ENCODE measurements around the gene USP2. TPM values are rescaled to one million over a fixed set of nuclear protein-coding genes. Genes with fewer than 3 reads are reported as not detected.

Gene USP2
- total and polyA plus RNA-seq, 2 of the 4 experiments (the other 2 are of a cell fraction) = 0.18 to 0.79 TPM

DNA sequence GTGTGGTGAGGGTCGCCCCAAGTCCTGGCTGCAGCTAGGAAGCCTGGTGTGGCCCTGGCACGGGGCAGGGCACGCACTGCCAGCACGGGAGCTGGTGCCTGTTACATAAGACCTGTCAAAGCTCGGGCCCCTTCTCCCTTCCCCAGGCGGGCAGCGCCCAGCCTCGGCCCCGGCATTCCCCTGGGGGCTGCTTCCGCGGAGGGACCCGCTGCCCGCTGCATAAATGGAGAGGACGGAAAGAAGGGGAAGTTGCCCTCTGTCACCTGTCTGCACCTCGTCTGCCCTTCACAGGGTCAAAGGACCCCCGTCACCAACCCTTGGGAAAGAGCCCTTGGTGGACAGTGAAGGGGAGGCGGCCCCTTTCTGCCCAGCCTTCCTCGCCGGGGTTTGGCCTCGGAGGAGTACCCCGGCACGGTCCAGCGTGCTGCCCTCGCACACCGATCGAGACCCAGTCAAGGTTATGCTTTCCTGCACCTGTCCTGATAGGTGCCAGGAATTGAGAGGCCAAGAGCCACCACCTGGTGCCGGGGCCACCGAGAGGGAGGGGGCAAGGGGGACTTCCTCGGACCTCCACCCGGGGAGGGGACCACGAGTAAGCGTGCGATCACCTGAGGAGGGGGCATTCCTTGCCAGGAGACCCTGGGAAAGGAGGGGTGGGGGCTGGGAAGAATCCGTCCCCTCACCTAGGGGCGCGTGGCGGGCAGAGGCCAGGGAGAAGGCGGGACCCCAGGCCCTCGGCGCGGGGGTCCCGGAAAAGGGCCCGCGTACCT, 18.2 kb downstream of the USP2 start (continued):
- TF ChIP-seq, protein P1, sequence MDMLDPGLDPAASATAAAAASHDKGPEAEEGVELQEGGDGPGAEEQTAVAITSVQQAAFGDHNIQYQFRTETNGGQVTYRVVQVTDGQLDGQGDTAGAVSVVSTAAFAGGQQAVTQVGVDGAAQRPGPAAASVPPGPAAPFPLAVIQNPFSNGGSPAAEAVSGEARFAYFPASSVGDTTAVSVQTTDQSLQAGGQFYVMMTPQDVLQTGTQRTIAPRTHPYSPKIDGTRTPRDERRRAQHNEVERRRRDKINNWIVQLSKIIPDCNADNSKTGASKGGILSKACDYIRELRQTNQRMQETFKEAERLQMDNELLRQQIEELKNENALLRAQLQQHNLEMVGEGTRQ (IDR thresholded peaks at IDR 0.05; ENCODE audit: low read depth, low read length) = no peak

DNA sequence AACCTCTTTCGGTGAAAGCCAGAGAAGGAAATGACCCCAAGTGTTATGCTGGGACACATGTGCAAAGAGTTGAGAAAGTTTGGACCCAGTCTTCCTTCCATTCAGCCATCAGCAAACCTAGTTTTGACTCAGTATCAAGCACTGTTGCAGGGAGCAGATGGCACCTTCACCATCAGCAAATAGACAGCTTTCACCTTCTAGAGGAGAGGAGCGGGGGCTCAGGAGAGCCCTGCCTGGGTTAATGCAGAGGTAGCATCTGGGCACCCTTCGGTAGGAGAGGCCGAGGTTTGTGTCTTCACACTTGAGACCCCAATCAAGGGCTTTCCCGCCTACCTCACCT, 18.8 kb downstream of the USP2 start:
- ATAC-seq (ENCODE audit: low read depth) = no peak
- Histone ChIP-seq H3K9me3 (ENCODE audit: control insufficient read depth, insufficient read depth, low read length) (no peaks in the 10 kb centered on the region), H3K9ac (ENCODE audit: low read depth, low read length) (no peak overlapping the region), H3K27me3 (ENCODE audit: control insufficient read depth, insufficient read depth, low read length) (no peaks in the 10 kb centered on the region), H3K36me3 (ENCODE audit: control insufficient read depth, insufficient read depth, low read length) (no peaks in the 10 kb centered on the region), H4K8ac (ENCODE audit: low read depth in 2 of 2, low read length in 2 of 2) (no peak overlapping the region), H3K4ac (ENCODE audit: low read depth, low read length) (no peak overlapping the region), H3K14ac (replicated peaks; ENCODE audit: low read depth, low read length) (0 out of 2 replicates have a peak overlapping the region, but pooled peaks have one; percentile 15), H2BK5ac (ENCODE audit: low read depth, low read length, poor library complexity, severe bottlenecking) (no peak overlapping the region), H2BK20ac (ENCODE audit: low read depth, low read length) (no peak overlapping the region), H3K4me2 (ENCODE audit: low read depth, low read length) (no peak overlapping the region), H3K9me1 (ENCODE audit: insufficient read depth, low read length) (peaks cover 31% of the 10 kb centered on the region), H3K27ac (ENCODE audit: insufficient read depth, low read length) (no peak overlapping the region), H2AK9ac (replicated peaks; ENCODE audit: low read depth, low read length, poor library complexity) (peak overlapping the region; percentile 38), H2BK15ac (ENCODE audit: low read depth, low read length) (no peak overlapping the region), H3K23ac (ENCODE audit: low read depth, low read length) (no peak overlapping the region; the same call in 1 of the 2 replicates), H3K4me1 (ENCODE audit: control insufficient read depth, insufficient read depth, low read length) (peaks cover 24% of the 10 kb centered on the region), H4K91ac (ENCODE audit: insufficient read depth, low read depth, low read length) (no peak overlapping the region; the same call in 1 of the 2 replicates), H4K20me1 (ENCODE audit: insufficient read depth, low read length) (peaks cover 12% of the 10 kb centered on the region), H2AK5ac (ENCODE audit: low read depth, low read length) (no peak overlapping the region), H3K56ac (ENCODE audit: extremely low read depth, insufficient read depth, low read length) (no peak overlapping the region), H3K79me1 (ENCODE audit: low read depth in 1 of 2, low read length in 2 of 2) (peaks cover 0 to 9% of the 10 kb centered on the region in 2 experiments; a peak in 1 of 4 replicates), H3K18ac (ENCODE audit: low read depth, low read length) (no peak overlapping the region), H3K4me3 (ENCODE audit: insufficient read depth, low read depth, low read length) (no peak overlapping the region), H4K5ac (ENCODE audit: low read depth, low read length) (no peak overlapping the region), H2AFZ (replicated peaks; ENCODE audit: low read length, poor library complexity) (no peak overlapping the region), H2BK120ac (ENCODE audit: low read depth, low read length) (peak overlapping the region; percentile 2; the same call in 1 of the 2 replicates)
- no TSS peak for BruUV-seq (replicated peaks)
- in situ Hi-C loops (cut with MboI; ENCODE audit: low sequenced_read_pairs) (loop anchor here (25.0 kb wide), 1 partner anchor 750 kb away; no protein-coding TSS in a partner anchor), dilution Hi-C loops (cut with HindIII; ENCODE audit: low sequenced_read_pairs, unreplicated experiment) (no loop called here), intact Hi-C loops (cut with micrococcal nuclease) (loop anchor here (10.0 kb wide), 1 partner anchor 362 kb away; the partner anchor contains the start of gene NECTIN1)
- CTCF ChIA-PET = no interaction called here
- POLR2A ChIA-PET (ENCODE audit: unreplicated experiment) = no interaction called here
- no peak for DNase-seq
- 96% methylated on average over 3 of the region's 5 CpGs; no CpG with 5 or more reads in 1 of the 2 experiments for WGBS, 2 experiments (ENCODE audit: extremely low coverage in 2 of 2, insufficient read length in 1 of 2)
- no peak for TF ChIP-seq RCOR1 (IDR thresholded peaks at IDR 0.05; ENCODE audit: insufficient replicate concordance, low read length)
- no peak for TF ChIP-seq MAZ (IDR thresholded peaks at IDR 0.05; ENCODE audit: borderline replicate concordance, low read depth, low read length)
- no peak for TF ChIP-seq RFX5 (IDR thresholded peaks at IDR 0.05; ENCODE audit: low read depth, low read length)
- TF ChIP-seq MAFK (IDR thresholded peaks at IDR 0.05; ENCODE audit: low read depth, low read length) = no peak
- no peak for TF ChIP-seq NFE2L2 (IDR thresholded peaks at IDR 0.05; ENCODE audit: low read depth, low read length)
- TF ChIP-seq, protein P1 (IDR thresholded peaks at IDR 0.05; ENCODE audit: low read depth, low read length) = no peak
- TF ChIP-seq, protein P2, sequence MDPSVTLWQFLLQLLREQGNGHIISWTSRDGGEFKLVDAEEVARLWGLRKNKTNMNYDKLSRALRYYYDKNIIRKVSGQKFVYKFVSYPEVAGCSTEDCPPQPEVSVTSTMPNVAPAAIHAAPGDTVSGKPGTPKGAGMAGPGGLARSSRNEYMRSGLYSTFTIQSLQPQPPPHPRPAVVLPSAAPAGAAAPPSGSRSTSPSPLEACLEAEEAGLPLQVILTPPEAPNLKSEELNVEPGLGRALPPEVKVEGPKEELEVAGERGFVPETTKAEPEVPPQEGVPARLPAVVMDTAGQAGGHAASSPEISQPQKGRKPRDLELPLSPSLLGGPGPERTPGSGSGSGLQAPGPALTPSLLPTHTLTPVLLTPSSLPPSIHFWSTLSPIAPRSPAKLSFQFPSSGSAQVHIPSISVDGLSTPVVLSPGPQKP (IDR thresholded peaks at IDR 0.05; ENCODE audit: borderline replicate concordance, low read depth, low read length) = no peak
- no peak for TF ChIP-seq CHD1 (IDR thresholded peaks at IDR 0.05; ENCODE audit: low read depth, low read length)
- no peak for TF ChIP-seq SMC3 (IDR thresholded peaks at IDR 0.05; ENCODE audit: low read depth, low read length)
- no peak for TF ChIP-seq BHLHE40 (IDR thresholded peaks at IDR 0.05; ENCODE audit: low read depth, low read length)
- TF ChIP-seq FOS (IDR thresholded peaks at IDR 0.05; ENCODE audit: low read depth, low read length) = no peak
- no peak for TF ChIP-seq MXI1 (IDR thresholded peaks at IDR 0.05; ENCODE audit: borderline replicate concordance, low read depth, low read length)

Measured in IMR-90 (cell line).